GM23248 (cell line): ENCODE results near the gene CHST11. TPM values are rescaled to one million over a fixed set of nuclear protein-coding genes. Genes with fewer than 3 reads are reported as not detected.

Experiments
- DNase-seq: peaks from one replicate; pipeline ENCODE4 v3.0.0-alpha.2; 2015
- H2AFZ ChIP-seq: fragments of 200-600 bp; sonication (generic); 2 replicates; pipeline ENCODE4 v1.6.1; 2016; ENCODE audit warnings: antibody characterized with exemption
- H3F3A ChIP-seq: fragments of 200-600 bp; sonication (generic); 2 replicates; pipeline ENCODE4 v1.6.1; 2016; ENCODE audit warnings: mild to moderate bottlenecking, antibody characterized with exemption, mixed run types; ENCODE audit not compliant: insufficient read depth
- H3K27ac ChIP-seq: fragments of 200-600 bp; sonication (generic); 2 replicates; pipeline ENCODE4 v1.5.1; 2016; ENCODE audit warnings: mild to moderate bottlenecking
- H3K27me3 ChIP-seq: fragments of 200-600 bp; sonication (generic); replicated peaks from 2 replicates; pipeline ENCODE4 v1.6.1; 2016; ENCODE audit warnings: mild to moderate bottlenecking; ENCODE audit not compliant: insufficient read depth
- H3K36me3 ChIP-seq: fragments of 200-600 bp; sonication (generic); 2 replicates; pipeline ENCODE4 v1.6.1; 2016; ENCODE audit warnings: low read depth, mild to moderate bottlenecking
- H3K4me1 ChIP-seq: fragments of 200-600 bp; sonication (generic); 2 replicates; pipeline ENCODE4 v1.6.1; 2016; ENCODE audit warnings: mild to moderate bottlenecking; ENCODE audit not compliant: insufficient read depth
- H3K4me2 ChIP-seq: fragments of 200-600 bp; sonication (generic); one replicate; pipeline ENCODE4 v1.6.1; 2016; ENCODE audit warnings: mild to moderate bottlenecking; ENCODE audit not compliant: unreplicated experiment
- H3K4me3 ChIP-seq: fragments of 200-600 bp; sonication (generic); 2 replicates; pipeline ENCODE4 v1.5.1; 2016; ENCODE audit warnings: mild to moderate bottlenecking
- H3K79me2 ChIP-seq: fragments of 200-600 bp; sonication (generic); 2 replicates; pipeline ENCODE4 v1.6.1; 2016; ENCODE audit warnings: mild to moderate bottlenecking; ENCODE audit not compliant: insufficient read depth
- H3K9ac ChIP-seq: fragments of 200-600 bp; sonication (generic); 2 replicates; pipeline ENCODE4 v1.6.1; 2016; ENCODE audit warnings: mild to moderate bottlenecking
- H3K9me2 ChIP-seq: fragments of 200-600 bp; sonication (generic); 2 replicates; pipeline ENCODE4 v1.6.1; 2016; ENCODE audit warnings: mixed run types, mild to moderate bottlenecking, moderate library complexity; ENCODE audit not compliant: insufficient read depth
- H3K9me3 ChIP-seq: fragments of 200-600 bp; sonication (generic); one replicate; pipeline ENCODE4 v1.6.1; 2017; ENCODE audit warnings: low read depth
- H4K20me1 ChIP-seq: fragments of 200-600 bp; sonication (generic); 2 replicates; pipeline ENCODE4 v1.6.0; 2016; ENCODE audit not compliant: insufficient read depth
- EZH2 ChIP-seq: fragments of 200-600 bp; sonication (generic); IDR thresholded peaks from 2 replicates; pipeline ENCODE4 v1.6.1; 2018; ENCODE audit warnings: antibody characterized with exemption, mild to moderate bottlenecking; ENCODE audit not compliant: insufficient read depth, poor library complexity, severe bottlenecking
- EZH2phosphoT487 ChIP-seq: fragments of 200-600 bp; sonication (generic); IDR thresholded peaks from 2 replicates; pipeline ENCODE4 v1.6.1; 2018; ENCODE audit warnings: antibody characterized with exemption, moderate library complexity, mild to moderate bottlenecking, low read depth; ENCODE audit not compliant: insufficient read depth
- whole genome bisulfite sequencing, 2 experiments: methylation state at CpG; one replicate each; pipeline ENCODE4 v1.1.6; 2015 to 2017; ENCODE audit warnings: low lambda C conversion rate in 2 of 2, low coverage in 1 of 2; ENCODE audit errors: missing lambda C conversion rate in 2 of 2; 5-methylcytosine and 5-hydroxymethylcytosine counted together
- in situ Hi-C: fragments of 300-500 bp; cut with MboI; formaldehyde crosslinking; loops from 2 replicates; pipeline ENCODE4 v1.15.0; 2020
- polyA plus RNA-seq: library from polyadenylated mRNA; unstranded; fragments of >200 nt; fragmentation: Nextera tagmentation; extraction: Ambion mirVana; gene quantifications from 2 replicates; pipeline ENCODE4 v1.2.1, GENCODE V29; 2016
- total RNA-seq: library from RNA; depleted of rRNA; stranded (reverse); fragments of >200 nt; shearing (Covaris generic); gene quantifications from 2 replicates; pipeline ENCODE4 v1.2.3, GENCODE V29; 2014; rRNA removed

Gene CHST11
- total RNA-seq (5.4 and 18.1 TPM in 2 replicates), polyA plus RNA-seq (3.7 TPM in 2 replicates)

DNA sequence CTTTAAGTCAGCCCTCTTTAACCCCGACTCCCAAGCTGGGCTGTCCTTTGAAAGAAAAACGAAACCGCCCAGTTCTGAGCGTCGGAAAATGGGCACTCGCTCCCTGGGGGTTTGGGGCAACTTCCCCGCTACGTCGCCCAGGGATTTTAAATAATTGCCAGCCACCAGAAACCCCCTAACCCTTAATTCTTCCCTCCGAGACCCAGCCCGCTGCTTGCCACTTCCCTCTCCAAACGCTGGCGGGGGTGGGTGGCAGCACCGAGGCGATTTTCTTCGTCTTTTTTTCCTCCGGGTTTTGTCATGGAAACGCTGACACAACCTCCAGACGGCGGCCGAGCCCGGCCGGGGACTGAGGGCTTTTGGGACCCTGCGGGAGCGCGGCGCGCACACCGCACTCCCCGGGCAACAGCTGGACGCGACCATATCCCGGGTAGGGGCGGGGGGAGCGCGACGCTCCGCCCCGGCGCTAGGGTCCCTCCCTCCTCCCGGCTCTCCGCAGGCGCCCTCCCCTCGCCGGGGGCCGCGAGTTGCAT lies at the start of gene CHST11:
CHST11 (plus strand) TSS at position 532 of the 533 bp plus-strand sequence.
- no peak for TF ChIP-seq EZH2phosphoT487
- no peak for TF ChIP-seq EZH2
- Histone ChIP-seq H3K9ac (peak within 1 kb of the TSS; percentile 85), H3K9me2 (no peaks in the 10 kb centered on the region), H3K79me2 (peaks cover 43% of the 10 kb centered on the region), H3F3A (peaks cover 22% of the 10 kb centered on the region), H3K27me3 (no peaks in the 10 kb centered on the region), H3K27ac (peak within 1 kb of the TSS; percentile 68), H3K4me3 (peak within 1 kb of the TSS; percentile 98), H3K4me1 (peaks cover 29% of the 10 kb centered on the region), H3K9me3 (no peaks in the 10 kb centered on the region), H3K36me3 (no peaks in the 10 kb centered on the region), H3K4me2 (peak within 1 kb of the TSS; percentile 98), H2AFZ (peak within 1 kb of the TSS; percentile 96), H4K20me1 (no peaks in the 10 kb centered on the region)
- WGBS, 2 experiments, result 0 to 1% methylated on average over 17 to 47 of the region's 47 CpGs
- peak; percentile 92 for DNase-seq
- in situ Hi-C loops, result no loop called here

DNA sequence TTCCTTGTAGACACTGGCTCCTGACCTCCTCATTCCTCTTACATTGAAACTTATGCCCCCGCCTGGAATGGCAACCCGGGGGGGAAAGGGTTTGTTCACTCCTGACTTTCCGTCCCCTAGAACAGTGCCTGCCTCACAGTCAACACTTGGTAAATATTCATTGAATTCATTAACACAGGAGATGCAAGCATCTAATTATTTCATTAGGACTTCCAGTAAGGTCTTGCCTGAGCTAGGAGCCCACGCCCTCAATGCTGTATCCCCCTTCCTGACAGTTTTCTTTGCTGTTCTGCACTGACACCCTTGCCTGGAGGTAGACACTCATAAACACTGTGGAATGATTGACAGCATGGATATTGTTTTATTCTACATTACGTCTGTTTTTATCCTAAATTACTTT lies 49.3 kb upstream of the CHST11 start:
- no peak overlapping the region for H3K27ac ChIP-seq
- no peak overlapping the region for H3K9ac ChIP-seq
- H3F3A ChIP-seq, result no peaks in the 10 kb centered on the region
- in situ Hi-C loops, result no loop called here
- H4K20me1 ChIP-seq, result no peaks in the 10 kb centered on the region
- no peaks in the 10 kb centered on the region for H3K36me3 ChIP-seq
- H3K4me1 ChIP-seq, result no peaks in the 10 kb centered on the region
- 57 to 66% methylated on average over 5 of the region's 5 CpGs for WGBS, 2 experiments
- no peaks in the 10 kb centered on the region for H3K9me3 ChIP-seq
- TF ChIP-seq EZH2phosphoT487 (no peak), EZH2 (no peak)
- no peak overlapping the region for H3K4me2 ChIP-seq
- H3K27me3 ChIP-seq, result peaks cover 14% of the 10 kb centered on the region
- no peak overlapping the region for H3K4me3 ChIP-seq
- no peaks in the 10 kb centered on the region for H3K9me2 ChIP-seq
- DNase-seq, result no peak
- no peak overlapping the region for H2AFZ ChIP-seq
- H3K79me2 ChIP-seq, result no peaks in the 10 kb centered on the region

DNA sequence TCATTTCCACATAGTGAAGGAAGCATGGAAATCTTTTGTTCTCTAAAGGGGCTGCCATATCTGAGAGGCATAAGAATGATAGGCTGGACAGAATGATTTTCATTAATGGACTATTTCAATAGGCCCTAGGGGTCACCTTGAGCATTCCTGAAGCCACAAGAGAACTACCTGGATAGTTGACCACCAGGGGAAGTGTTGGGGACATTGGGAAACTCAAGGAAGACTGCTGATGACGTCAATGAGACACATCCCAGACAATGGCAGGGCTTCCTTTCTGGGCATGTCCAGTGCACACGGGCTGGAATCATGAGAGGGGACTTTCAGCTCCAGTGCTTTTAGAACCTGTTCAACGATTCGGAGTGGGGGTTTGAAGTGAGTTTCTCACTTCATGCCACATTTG lies 48.8 kb upstream of the CHST11 start:
- no peaks in the 10 kb centered on the region for H3K79me2 ChIP-seq
- H3K4me3 ChIP-seq, result no peak overlapping the region
- no peak overlapping the region for H3K9ac ChIP-seq
- peaks cover 14% of the 10 kb centered on the region for H3K27me3 ChIP-seq
- 61 to 62% methylated on average over 4 of the region's 4 CpGs for WGBS, 2 experiments
- no peak overlapping the region for H3K4me2 ChIP-seq
- in situ Hi-C loops, result no loop called here
- H4K20me1 ChIP-seq, result no peaks in the 10 kb centered on the region
- H3F3A ChIP-seq, result no peaks in the 10 kb centered on the region
- no peaks in the 10 kb centered on the region for H3K9me2 ChIP-seq
- H3K27ac ChIP-seq, result no peak overlapping the region
- H3K36me3 ChIP-seq, result no peaks in the 10 kb centered on the region
- no peak for DNase-seq
- no peaks in the 10 kb centered on the region for H3K4me1 ChIP-seq
- TF ChIP-seq EZH2phosphoT487, result no peak
- TF ChIP-seq EZH2, result no peak
- H3K9me3 ChIP-seq, result no peaks in the 10 kb centered on the region
- H2AFZ ChIP-seq, result no peak overlapping the region

DNA sequence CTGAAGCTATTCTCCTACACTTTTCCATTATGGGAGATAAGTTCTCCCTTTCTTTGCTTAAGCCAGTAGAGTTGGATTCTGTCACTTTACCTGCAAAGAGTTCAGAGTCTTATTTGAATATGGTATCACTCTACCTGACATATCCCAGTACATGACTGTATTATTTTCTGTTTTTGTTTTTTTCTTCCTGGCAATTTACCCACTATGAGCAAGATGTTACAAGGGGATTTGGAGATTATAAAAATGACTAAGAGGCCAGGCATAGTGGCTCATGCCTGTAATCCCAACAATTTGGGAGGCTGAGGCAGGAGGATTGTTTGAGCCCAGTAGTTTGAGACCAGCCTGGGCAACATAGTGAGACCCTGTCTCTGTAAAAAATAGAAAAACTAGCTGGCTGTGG lies 46.4 kb upstream of the CHST11 start:
- Histone ChIP-seq H3K27me3 (peaks cover 22% of the 10 kb centered on the region), H3K79me2 (no peaks in the 10 kb centered on the region), H3K4me3 (no peak overlapping the region), H3F3A (no peaks in the 10 kb centered on the region), H3K9me3 (no peaks in the 10 kb centered on the region), H3K4me2 (no peak overlapping the region), H3K27ac (no peak overlapping the region), H3K36me3 (no peaks in the 10 kb centered on the region), H2AFZ (no peak overlapping the region), H3K9me2 (no peaks in the 10 kb centered on the region), H3K9ac (no peak overlapping the region), H3K4me1 (no peaks in the 10 kb centered on the region), H4K20me1 (no peaks in the 10 kb centered on the region)
- no peak for DNase-seq
- no peak for TF ChIP-seq EZH2
- no peak for TF ChIP-seq EZH2phosphoT487
- in situ Hi-C loops, result no loop called here

- Histone ChIP-seq H4K20me1 (no peaks in the 10 kb centered on the region), H3K4me2 (no peak overlapping the region), H3K9ac (no peak overlapping the region), H3F3A (no peaks in the 10 kb centered on the region), H2AFZ (no peak overlapping the region), H3K9me3 (no peaks in the 10 kb centered on the region), H3K27ac (no peak overlapping the region), H3K9me2 (no peaks in the 10 kb centered on the region), H3K4me1 (no peaks in the 10 kb centered on the region), H3K36me3 (no peaks in the 10 kb centered on the region), H3K4me3 (no peak overlapping the region), H3K27me3 (peaks cover 26% of the 10 kb centered on the region), H3K79me2 (no peaks in the 10 kb centered on the region)
- in situ Hi-C loops, result no loop called here
- TF ChIP-seq EZH2phosphoT487, result no peak
- TF ChIP-seq EZH2, result no peak
- WGBS, 2 experiments, result 94 to 100% methylated on average over 1 of the region's 1 CpG
- peak; percentile 28 for DNase-seq
Measured at GRCh38 chr12:104410786-104411185, 46.0 kb upstream of the CHST11 start.
